K562 (cell line): ENCODE data around the gene NRARP. TPM values are rescaled to one million over a fixed set of nuclear protein-coding genes. Genes with fewer than 3 reads are reported as not detected.

Source experiments
- BHLHE40 ChIP-seq: IDR thresholded peaks from 2 replicates; pipeline ENCODE4 v1.6.1; 2011; ENCODE audit warnings: low read length, improper control_type of control experiment
- EGR1 ChIP-seq: fragments of 450-650 bp; conservative IDR thresholded peaks from 2 replicates; pipeline ENCODE4 v1.6.1; 2017; ENCODE audit warnings: mild to moderate bottlenecking
- ESRRA ChIP-seq: fragments of 450-650 bp; IDR thresholded peaks from 2 replicates; pipeline ENCODE4 v1.6.1; 2014; ENCODE audit warnings: low read depth, mild to moderate bottlenecking, moderate library complexity, borderline replicate concordance
- ESRRB ChIP-seq: fragments of 250-450 bp; sonication (Bioruptor Pico); IDR thresholded peaks from 2 replicates; pipeline ENCODE4 v1.5.0; 2020; ENCODE audit warnings: mild to moderate bottlenecking, moderate library complexity, borderline replicate concordance
- GTF2E2 ChIP-seq: fragments of 200-800 bp; sonication (Bioruptor generic); IDR thresholded peaks from 2 replicates; pipeline ENCODE4 v1.6.1; 2016; ENCODE audit warnings: missing genetic modification characterization, missing compliant biosample characterization
- HCFC1 ChIP-seq: IDR thresholded peaks from 2 replicates; pipeline ENCODE4 v1.6.1; 2012; ENCODE audit warnings: low read depth, low read length, improper control_type of control experiment
- HSF4 ChIP-seq: fragments of 250-450 bp; sonication (Bioruptor Pico); IDR thresholded peaks from 2 replicates; pipeline ENCODE4 v2.1.2; 2022; ENCODE audit warnings: mild to moderate bottlenecking, moderate library complexity, borderline replicate concordance
- JUNB ChIP-seq: fragments of 450-650 bp; formaldehyde crosslinking; conservative IDR thresholded peaks from 2 replicates; pipeline ENCODE4 v1.4.0; 2020; ENCODE audit warnings: mild to moderate bottlenecking
- KLF1 ChIP-seq: fragments of 450-650 bp; IDR thresholded peaks from 2 replicates; pipeline ENCODE4 v1.6.1; 2016; ENCODE audit warnings: missing genetic modification characterization, missing compliant biosample characterization
- MYC ChIP-seq, 2 experiments: fragments of 250-450 bp in 1 of 2; sonication (Bioruptor Pico) in 1 of 2; IDR thresholded peaks; 2 replicates each; pipeline versions ENCODE4 v1.5.1 to v1.6.1; 2012 to 2021; ENCODE audit warnings: low read depth in 2 of 2, borderline replicate concordance in 1 of 2, improper control_type of control experiment in 1 of 2, low read length in 1 of 2, mild to moderate bottlenecking in 1 of 2, moderate library complexity in 1 of 2
- PHF20 ChIP-seq: fragments of 450-650 bp; IDR thresholded peaks from 2 replicates; pipeline ENCODE4 v1.6.1; 2018; ENCODE audit not compliant: partially characterized antibody
- POLR3G ChIP-seq: IDR thresholded peaks from 2 replicates; pipeline ENCODE4 v1.6.1; 2011; ENCODE audit not compliant: insufficient read length, insufficient replicate concordance; ENCODE audit errors: extremely low read depth
- PTRF ChIP-seq: fragments of 450-650 bp; IDR thresholded peaks from 2 replicates; pipeline ENCODE4 v1.6.1; 2016; ENCODE audit warnings: mild to moderate bottlenecking, missing genetic modification characterization, missing compliant biosample characterization
- SMARCA4 ChIP-seq: fragments of 450-650 bp; IDR thresholded peaks from 2 replicates; pipeline ENCODE4 v1.6.1; 2016
- SNRNP70 ChIP-seq: fragments of 200-400 bp; formaldehyde crosslinking; optimal IDR thresholded peaks from 2 replicates; pipeline ENCODE3; 2017; ENCODE audit warnings: low read depth, low read length
- ZNF197 ChIP-seq: fragments of 200-800 bp; sonication (Bioruptor generic); IDR thresholded peaks from 2 replicates; pipeline ENCODE4 v1.6.1; 2016; ENCODE audit warnings: low read depth, missing genetic modification characterization, missing compliant biosample characterization
- ZNF316 ChIP-seq: fragments of 450-650 bp; IDR thresholded peaks from 2 replicates; pipeline ENCODE4 v1.6.1; 2016
- ZNF551 ChIP-seq: fragments of 250-450 bp; sonication (Bioruptor Pico); IDR thresholded peaks from 2 replicates; pipeline ENCODE4 v1.5.0; 2021; ENCODE audit warnings: mild to moderate bottlenecking, moderate library complexity
- ZNF586 ChIP-seq: fragments of 450-650 bp; formaldehyde crosslinking; conservative IDR thresholded peaks from 2 replicates; pipeline ENCODE4 v1.4.0; 2020; ENCODE audit warnings: mild to moderate bottlenecking, moderate library complexity
- polyA plus RNA-seq, 8 experiments: library from polyadenylated mRNA; depleted of rRNA in 4 of 8; stranded (reverse) in 5 of 8; unstranded in 3 of 8; fragments of >200 nt; fragmentation: Nextera tagmentation in 2 of 8; fragmentation: Illumina TruSeq in 1 of 8; extraction: Ambion mirVana in 2 of 8; extraction: Trizol in 1 of 8; gene quantifications; 2 replicates each; pipeline versions ENCODE4 v1.2.1 to v1.2.3, GENCODE V29; 2011 to 2014; ENCODE audit warnings: inconsistent platforms in 1 of 8, missing spikeins in 1 of 8
- total RNA-seq, 7 experiments: library from RNA; depleted of rRNA in 6 of 7; stranded (reverse); fragments of >200 nt in 6 of 7; fragmentation: Illumina TruSeq in 2 of 7; extraction: Trizol in 2 of 7; gene quantifications; 2 replicates each; pipeline versions ENCODE4 v1.2.1 to v1.2.3, GENCODE V29; 2011 to 2021; ENCODE audit warnings: low replicate concordance in 1 of 7
- TF ChIP-seq, protein P1 (sequence below): fragments of 250-450 bp; sonication (Bioruptor Pico); IDR thresholded peaks from 2 replicates; pipeline ENCODE4 v1.9.0; 2021; ENCODE audit warnings: mild to moderate bottlenecking
- TF ChIP-seq, protein P2 (sequence below): sonication (generic); formaldehyde crosslinking; IDR thresholded peaks from 2 replicates; pipeline ENCODE4 v1.8.0; 2022; ENCODE audit warnings: mild to moderate bottlenecking, missing genetic modification reagents
- TF ChIP-seq, protein P3 (sequence below): fragments of 450-650 bp; IDR thresholded peaks from 2 replicates; pipeline ENCODE4 v1.6.1; 2016; ENCODE audit warnings: missing biosample characterization, missing genetic modification characterization
- TF ChIP-seq, protein P4 (sequence below): sonication (generic); formaldehyde crosslinking; IDR thresholded peaks from 2 replicates; pipeline ENCODE4 v1.8.0; 2022; ENCODE audit warnings: mild to moderate bottlenecking, missing genetic modification reagents, borderline replicate concordance
- TF ChIP-seq, protein P5 (sequence below): sonication (generic); formaldehyde crosslinking; IDR thresholded peaks from 2 replicates; pipeline ENCODE4 v1.8.1; 2023; ENCODE audit warnings: mild to moderate bottlenecking, missing genetic modification reagents

The NRARP gene
- total and polyA plus RNA-seq, 9 of the 15 experiments (the other 6 are each of a cell fraction or from before 2014, with no cell fraction given): 2.0 to 24.5 (median 7.2) TPM; not detected in 2

DNA sequence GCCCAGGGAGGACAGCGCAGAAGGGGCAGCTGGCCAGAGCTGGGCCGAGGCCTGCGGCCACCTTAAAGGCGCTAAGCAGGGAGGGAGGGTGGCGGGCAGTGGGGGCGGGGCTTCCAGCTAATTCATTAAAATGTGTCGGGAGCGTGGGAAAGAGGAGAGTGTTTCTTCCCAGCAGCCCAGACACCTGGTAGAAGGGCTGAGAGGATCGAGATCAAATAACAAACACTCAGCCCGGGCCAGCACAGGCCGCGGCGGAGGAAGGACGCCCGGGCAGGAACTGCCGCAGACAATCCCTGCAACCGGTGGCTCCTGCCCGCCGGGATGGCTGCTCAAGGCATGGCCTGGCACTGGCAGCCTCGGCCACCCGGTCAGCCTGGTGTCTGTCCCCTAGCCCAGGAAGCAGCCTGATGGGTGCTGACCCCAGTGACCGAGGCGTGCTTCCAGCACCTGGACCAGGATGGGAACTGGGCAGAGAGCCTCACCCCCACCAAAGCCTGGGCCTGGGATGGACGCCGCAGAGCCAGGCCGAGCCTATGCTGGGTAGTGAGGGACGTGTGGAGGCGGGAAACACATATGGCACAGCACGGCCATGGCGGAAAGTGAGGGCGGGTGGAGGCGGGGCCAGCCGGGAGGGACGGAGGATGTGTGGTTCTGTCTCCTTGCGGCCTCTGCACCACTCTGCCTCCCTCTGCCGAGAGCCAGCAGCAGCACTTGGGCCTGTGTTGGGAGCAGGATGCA lies 3.2 kb upstream of the NRARP start (continued):
- no peak for TF ChIP-seq JUNB (CRISPR knock-in tag)
- TF ChIP-seq ZNF316: no peak
- TF ChIP-seq SNRNP70: no peak
- TF ChIP-seq HSF4: no peak
- TF ChIP-seq, protein P1, sequence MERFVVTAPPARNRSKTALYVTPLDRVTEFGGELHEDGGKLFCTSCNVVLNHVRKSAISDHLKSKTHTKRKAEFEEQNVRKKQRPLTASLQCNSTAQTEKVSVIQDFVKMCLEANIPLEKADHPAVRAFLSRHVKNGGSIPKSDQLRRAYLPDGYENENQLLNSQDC: no peak
- no peak for TF ChIP-seq GTF2E2
- no peak for TF ChIP-seq ESRRA
- no peak for TF ChIP-seq KLF1 (tag)
- no peak for TF ChIP-seq SMARCA4
- no peak for TF ChIP-seq PTRF
- no peak for TF ChIP-seq PHF20
- TF ChIP-seq ZNF551 (CRISPR knock-in tag): no peak
- no peak for TF ChIP-seq BHLHE40
- no peak for TF ChIP-seq ESRRB (CRISPR knock-in tag)
- no peak for TF ChIP-seq HCFC1
- no peak for TF ChIP-seq POLR3G
- 0 out of 2 replicates have a peak, but pooled peaks have one; percentile 27 for TF ChIP-seq EGR1
- no peak for TF ChIP-seq MYC (IDR thresholded peaks at IDR 0.05; ENCODE audit: low read depth, low read length)
- TF ChIP-seq MYC (CRISPR knock-in tag; IDR thresholded peaks at IDR 0.05; ENCODE audit: borderline replicate concordance, low read depth): no peak
- TF ChIP-seq, protein P2, sequence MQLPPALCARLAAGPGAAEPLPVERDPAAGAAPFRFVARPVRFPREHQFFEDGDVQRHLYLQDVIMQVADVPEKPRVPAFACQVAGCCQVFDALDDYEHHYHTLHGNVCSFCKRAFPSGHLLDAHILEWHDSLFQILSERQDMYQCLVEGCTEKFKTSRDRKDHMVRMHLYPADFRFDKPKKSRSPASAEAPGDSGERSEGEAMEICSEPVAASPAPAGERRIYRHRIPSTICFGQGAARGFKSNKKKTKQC (CRISPR knock-in tag): no peak
- no peak for TF ChIP-seq ZNF197 (CRISPR knock-in tag)
- TF ChIP-seq, protein P3, sequence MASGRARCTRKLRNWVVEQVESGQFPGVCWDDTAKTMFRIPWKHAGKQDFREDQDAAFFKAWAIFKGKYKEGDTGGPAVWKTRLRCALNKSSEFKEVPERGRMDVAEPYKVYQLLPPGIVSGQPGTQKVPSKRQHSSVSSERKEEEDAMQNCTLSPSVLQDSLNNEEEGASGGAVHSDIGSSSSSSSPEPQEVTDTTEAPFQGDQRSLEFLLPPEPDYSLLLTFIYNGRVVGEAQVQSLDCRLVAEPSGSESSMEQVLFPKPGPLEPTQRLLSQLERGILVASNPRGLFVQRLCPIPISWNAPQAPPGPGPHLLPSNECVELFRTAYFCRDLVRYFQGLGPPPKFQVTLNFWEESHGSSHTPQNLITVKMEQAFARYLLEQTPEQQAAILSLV (tag): no peak
- TF ChIP-seq, protein P4, sequence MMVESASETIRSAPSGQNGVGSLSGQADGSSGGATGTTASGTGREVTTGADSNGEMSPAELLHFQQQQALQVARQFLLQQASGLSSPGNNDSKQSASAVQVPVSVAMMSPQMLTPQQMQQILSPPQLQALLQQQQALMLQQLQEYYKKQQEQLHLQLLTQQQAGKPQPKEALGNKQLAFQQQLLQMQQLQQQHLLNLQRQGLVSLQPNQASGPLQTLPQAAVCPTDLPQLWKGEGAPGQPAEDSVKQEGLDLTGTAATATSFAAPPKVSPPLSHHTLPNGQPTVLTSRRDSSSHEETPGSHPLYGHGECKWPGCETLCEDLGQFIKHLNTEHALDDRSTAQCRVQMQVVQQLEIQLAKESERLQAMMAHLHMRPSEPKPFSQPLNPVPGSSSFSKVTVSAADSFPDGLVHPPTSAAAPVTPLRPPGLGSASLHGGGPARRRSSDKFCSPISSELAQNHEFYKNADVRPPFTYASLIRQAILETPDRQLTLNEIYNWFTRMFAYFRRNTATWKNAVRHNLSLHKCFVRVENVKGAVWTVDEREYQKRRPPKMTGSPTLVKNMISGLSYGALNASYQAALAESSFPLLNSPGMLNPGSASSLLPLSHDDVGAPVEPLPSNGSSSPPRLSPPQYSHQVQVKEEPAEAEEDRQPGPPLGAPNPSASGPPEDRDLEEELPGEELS (CRISPR knock-in tag): no peak
- TF ChIP-seq, protein P5, sequence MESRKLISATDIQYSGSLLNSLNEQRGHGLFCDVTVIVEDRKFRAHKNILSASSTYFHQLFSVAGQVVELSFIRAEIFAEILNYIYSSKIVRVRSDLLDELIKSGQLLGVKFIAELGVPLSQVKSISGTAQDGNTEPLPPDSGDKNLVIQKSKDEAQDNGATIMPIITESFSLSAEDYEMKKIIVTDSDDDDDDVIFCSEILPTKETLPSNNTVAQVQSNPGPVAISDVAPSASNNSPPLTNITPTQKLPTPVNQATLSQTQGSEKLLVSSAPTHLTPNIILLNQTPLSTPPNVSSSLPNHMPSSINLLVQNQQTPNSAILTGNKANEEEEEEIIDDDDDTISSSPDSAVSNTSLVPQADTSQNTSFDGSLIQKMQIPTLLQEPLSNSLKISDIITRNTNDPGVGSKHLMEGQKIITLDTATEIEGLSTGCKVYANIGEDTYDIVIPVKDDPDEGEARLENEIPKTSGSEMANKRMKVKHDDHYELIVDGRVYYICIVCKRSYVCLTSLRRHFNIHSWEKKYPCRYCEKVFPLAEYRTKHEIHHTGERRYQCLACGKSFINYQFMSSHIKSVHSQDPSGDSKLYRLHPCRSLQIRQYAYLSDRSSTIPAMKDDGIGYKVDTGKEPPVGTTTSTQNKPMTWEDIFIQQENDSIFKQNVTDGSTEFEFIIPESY (CRISPR knock-in tag): peak; percentile 99
- TF ChIP-seq ZNF586 (CRISPR knock-in tag): no peak
